A673 (cell line): ENCODE data around the gene OR6S1.

Experiments
- EZH2 ChIP-seq: fragments of 200-600 bp; sonication (generic); IDR thresholded peaks from 2 replicates; pipeline ENCODE4 v1.6.1; 2017; ENCODE audit warnings: borderline replicate concordance, low read depth, mild to moderate bottlenecking, mixed read lengths, antibody characterized with exemption, low read length; ENCODE audit not compliant: poor library complexity, severe bottlenecking
- TF ChIP-seq, protein P1 (sequence below): fragments of 300-800, 200-600 bp; sonication (generic); conservative IDR thresholded peaks from 2 replicates; pipeline ENCODE4 v1.5.1; 2017; ENCODE audit warnings: low read depth, mild to moderate bottlenecking, antibody characterized with exemption, low read length, moderate library complexity, mixed read lengths

GRCh38 chr14:20591235-20591634, 50.3 kb downstream of the OR6S1 start, which contains the start of gene RNASE12:
- no peak for TF ChIP-seq EZH2
- TF ChIP-seq, protein P1, sequence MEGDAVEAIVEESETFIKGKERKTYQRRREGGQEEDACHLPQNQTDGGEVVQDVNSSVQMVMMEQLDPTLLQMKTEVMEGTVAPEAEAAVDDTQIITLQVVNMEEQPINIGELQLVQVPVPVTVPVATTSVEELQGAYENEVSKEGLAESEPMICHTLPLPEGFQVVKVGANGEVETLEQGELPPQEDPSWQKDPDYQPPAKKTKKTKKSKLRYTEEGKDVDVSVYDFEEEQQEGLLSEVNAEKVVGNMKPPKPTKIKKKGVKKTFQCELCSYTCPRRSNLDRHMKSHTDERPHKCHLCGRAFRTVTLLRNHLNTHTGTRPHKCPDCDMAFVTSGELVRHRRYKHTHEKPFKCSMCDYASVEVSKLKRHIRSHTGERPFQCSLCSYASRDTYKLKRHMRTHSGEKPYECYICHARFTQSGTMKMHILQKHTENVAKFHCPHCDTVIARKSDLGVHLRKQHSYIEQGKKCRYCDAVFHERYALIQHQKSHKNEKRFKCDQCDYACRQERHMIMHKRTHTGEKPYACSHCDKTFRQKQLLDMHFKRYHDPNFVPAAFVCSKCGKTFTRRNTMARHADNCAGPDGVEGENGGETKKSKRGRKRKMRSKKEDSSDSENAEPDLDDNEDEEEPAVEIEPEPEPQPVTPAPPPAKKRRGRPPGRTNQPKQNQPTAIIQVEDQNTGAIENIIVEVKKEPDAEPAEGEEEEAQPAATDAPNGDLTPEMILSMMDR, result no peak
